GM12891 (cell line): ENCODE results near the gene GSC2.

Experiments
- POLR2A ChIP-seq: IDR thresholded peaks from 2 replicates; pipeline ENCODE4 v1.6.1; 2011; ENCODE audit warnings: low read depth, low read length, control low read depth
- POLR2AphosphoS5 ChIP-seq: IDR thresholded peaks from 2 replicates; pipeline ENCODE4 v1.6.1; 2011; ENCODE audit warnings: low read depth, low read length, control low read depth
- TAF1 ChIP-seq: IDR thresholded peaks from 2 replicates; pipeline ENCODE4 v1.6.1; 2011; ENCODE audit warnings: low read depth, low read length, control low read depth

GRCh38 chr22:19122752-19123492 lies 27.2 kb downstream of the GSC2 start:
- TF ChIP-seq POLR2AphosphoS5 = no peak
- no peak for TF ChIP-seq TAF1
- no peak for TF ChIP-seq POLR2A
